Measurements from ENCODE around the gene TCF25.
"Not testable (repeated sequence)": the region's sequence is repeated elsewhere in the genome, so short reads cannot be mapped to it uniquely, and the experiment has no call there.

Gene TCF25

GRCh38 chr16:89920723-89921122 is 47.3 kb downstream of the TCF25 start:
- no peak for DNase-seq (ENCODE audit: low spot score)

DNA sequence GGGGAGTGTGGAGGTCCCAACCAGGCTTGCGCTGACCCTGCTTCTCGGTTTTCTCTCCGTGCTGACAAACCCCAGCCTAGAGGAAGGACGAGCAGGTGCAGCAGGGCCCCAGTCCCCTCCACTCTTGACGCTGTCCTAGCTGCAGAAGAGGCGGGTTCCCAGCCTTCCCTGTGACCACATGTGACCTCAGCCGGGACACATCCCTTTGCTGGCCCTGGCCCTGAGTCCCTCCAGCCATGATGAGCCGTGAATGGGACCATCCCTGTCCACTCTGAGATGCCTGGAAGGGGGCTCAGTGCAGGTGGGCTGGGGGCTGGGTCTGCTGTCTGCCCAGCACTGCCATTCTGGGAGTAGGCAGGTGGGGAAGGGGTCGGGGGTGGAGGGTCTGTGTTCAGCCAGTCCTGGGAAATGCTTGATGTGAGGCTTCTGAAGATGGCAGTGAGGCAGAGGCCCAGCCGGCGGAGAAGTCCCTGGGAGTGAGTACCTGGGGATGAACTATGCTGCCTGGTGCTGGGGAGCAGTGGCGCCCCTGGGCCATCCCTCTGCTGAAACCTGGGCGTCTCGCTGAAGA is 47.8 kb downstream of the TCF25 start:
- DNase-seq (ENCODE audit: low spot score), result no peak

DNA sequence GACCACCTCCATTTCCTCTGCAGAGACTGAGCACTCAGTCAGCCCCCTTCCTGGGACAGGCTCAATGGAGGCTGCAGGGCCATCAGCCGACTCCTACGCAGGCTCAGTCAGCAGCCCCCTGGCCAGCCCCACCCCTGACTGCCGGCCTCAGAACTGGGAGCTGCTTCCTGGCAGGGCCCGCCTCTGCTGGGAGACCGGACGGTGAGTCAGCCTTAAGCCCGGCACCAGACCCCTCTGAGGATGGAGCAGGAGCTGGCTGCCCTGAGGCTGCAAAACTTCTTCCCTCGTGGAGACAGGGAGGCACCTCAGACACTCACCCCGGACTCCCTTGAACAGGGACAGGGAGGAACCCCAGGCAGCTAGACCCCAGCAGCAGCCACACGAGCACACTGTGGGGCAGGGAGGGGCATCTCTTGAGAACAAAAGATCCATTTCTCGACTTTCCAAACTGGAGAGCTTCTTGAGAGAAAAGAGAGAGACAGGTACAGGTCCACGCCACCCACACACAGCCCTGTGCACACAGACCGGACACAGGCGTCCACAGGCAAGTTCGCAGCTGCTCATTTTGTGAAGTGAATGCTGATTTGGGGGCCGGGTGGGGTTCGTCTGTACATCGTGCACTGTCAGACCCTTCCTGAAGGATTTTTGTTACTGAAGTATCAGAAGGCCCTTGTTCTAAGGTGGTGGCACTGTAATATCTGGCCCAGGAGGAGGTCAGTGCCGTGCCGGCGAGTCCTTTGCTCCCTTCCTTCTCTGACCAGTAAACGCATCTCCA is 48.5 kb downstream of the TCF25 start:
- peak; percentile 92 for DNase-seq (ENCODE audit: low spot score)

GRCh38 chr16:89922477-89922883 is 49.1 kb downstream of the TCF25 start:
- peak; percentile 88 for DNase-seq (ENCODE audit: low spot score)

DNA sequence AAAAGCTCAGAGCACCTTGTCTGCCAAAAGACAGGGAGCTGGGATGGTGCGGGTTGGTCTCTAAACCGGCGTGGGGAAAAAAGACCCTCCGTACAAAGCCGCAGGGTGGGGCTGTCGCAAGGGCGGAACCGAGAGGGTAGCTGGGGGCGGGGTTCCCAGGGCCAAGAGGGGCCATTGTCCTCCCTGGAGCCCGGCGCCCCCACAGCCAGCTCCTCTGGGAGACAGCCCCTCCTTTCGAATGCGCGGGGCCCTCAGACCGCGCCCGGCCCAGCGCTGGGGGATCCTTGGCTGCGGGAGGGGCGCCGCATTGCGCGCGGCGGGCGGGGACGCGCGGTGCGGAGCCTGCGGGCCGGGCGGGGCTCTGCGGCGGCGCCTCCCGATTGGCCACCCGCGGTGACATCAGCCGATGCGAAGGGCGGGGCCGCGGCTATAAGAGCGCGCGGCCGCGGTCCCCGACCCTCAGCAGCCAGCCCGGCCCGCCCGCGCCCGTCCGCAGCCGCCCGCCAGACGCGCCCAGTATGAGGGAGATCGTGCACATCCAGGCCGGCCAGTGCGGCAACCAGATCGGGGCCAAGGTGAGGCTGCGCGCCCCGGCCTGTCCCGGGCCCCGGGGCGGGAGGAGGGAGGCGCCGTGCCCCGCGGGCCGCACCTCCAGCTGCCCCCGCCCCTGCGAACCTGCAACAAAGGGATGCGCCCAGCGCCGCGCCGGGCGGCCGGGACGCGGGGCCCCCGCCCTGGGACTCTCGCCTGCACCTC is 49.7 kb downstream of the TCF25 start, which contains the start of gene TUBB3:
TSS of gene TUBB3 (plus strand) at position 459 of the 756 bp plus-strand sequence. CDS start at position 519, 60 bp downstream.
- peak; percentile 97 for DNase-seq (ENCODE audit: low spot score)

- no peak for DNase-seq (ENCODE audit: low spot score)
These were observed 50.4 kb downstream of the TCF25 start for GRCh38 chr16:89923640-89924296.

GRCh38 chr16:89924297-89924924 is 51.0 kb downstream of the TCF25 start:
- peak; percentile 51 for DNase-seq (ENCODE audit: low spot score)

GRCh38 chr16:89924925-89925307 is 51.5 kb downstream of the TCF25 start:
- no peak for DNase-seq (ENCODE audit: low spot score)

- no peak for DNase-seq (ENCODE audit: low spot score)
These were observed 52.2 kb downstream of the TCF25 start for GRCh38 chr16:89925596-89926079.

GRCh38 chr16:89931305-89931896 is 58.0 kb downstream of the TCF25 start:
- DNase-seq (ENCODE audit: low spot score), result no peak

- DNase-seq (ENCODE audit: low spot score), result no peak
These were observed 58.6 kb downstream of the TCF25 start for GRCh38 chr16:89931964-89932363.

GRCh38 chr16:89934019-89934418 is 60.6 kb downstream of the TCF25 start:
- not testable (repeated sequence) for DNase-seq (ENCODE audit: low spot score)

- no peak for DNase-seq (ENCODE audit: low spot score)
These were observed 61.5 kb downstream of the TCF25 start for GRCh38 chr16:89934611-89935553.

- DNase-seq (ENCODE audit: low spot score), result not testable (repeated sequence)
These were observed 62.2 kb downstream of the TCF25 start for GRCh38 chr16:89935620-89936019.

- DNase-seq (ENCODE audit: low spot score), result no peak
These were observed 62.6 kb downstream of the TCF25 start for GRCh38 chr16:89936034-89936433.

DNA sequence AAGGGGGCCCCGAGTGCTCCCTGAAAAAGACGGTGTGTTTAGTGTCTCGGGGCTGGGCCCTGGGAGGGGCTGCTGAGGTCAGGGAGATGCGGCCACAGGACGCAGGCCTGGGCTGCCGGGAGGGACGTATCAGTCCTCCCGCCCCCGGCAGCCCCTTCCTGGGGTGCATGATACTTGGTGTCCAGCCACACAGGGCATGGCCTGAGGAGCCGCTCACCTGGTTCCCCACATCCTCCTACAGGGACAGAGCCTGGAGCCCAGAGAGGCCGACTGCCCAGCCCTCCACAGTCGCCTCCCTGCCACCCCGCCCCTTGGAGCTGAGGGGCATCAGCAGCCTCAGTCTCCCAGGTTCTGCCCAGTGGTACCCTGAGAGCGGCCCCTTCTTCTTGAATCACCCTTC is 63.1 kb downstream of the TCF25 start:
- no peak for DNase-seq (ENCODE audit: low spot score)

- DNase-seq (ENCODE audit: low spot score), result no peak
These were observed 63.6 kb downstream of the TCF25 start for GRCh38 chr16:89936981-89937380.

GRCh38 chr16:89938175-89938885 is 64.9 kb downstream of the TCF25 start:
- DNase-seq (ENCODE audit: low spot score), result no peak

DNA sequence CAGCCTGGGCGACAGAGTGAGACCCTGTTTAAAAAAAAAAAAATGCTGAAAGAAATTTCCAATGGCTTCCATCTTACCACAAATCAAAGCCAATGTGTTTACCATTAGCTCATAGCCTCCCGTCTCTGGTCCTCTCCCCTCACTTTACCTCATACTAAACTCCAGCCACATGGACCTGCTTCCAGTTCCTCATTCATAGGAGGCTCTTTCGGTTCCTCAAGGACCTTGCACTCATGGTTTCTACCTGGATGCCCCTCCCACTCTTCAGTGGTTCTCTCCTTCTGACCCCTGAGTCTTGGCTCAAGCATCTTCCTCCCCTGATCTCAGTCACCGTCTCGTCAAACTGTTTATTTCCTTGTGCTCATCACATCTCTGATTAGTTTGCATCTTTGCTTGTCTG is 71.4 kb downstream of the TCF25 start:
- no peak for DNase-seq (ENCODE audit: low spot score)

- DNase-seq (ENCODE audit: low spot score), result no peak
These were observed 72.3 kb downstream of the TCF25 start for GRCh38 chr16:89945654-89946053.

Data from AG20443 (cell line).